GM19395 (cell line): ENCODE data around the gene EXOSC10.
"Not testable (repeated sequence)": the region's sequence is repeated elsewhere in the genome, so short reads cannot be mapped to it uniquely, and the experiment has no call there.

Source experiments
- ATAC-seq: cut with Tn5 transposase; IDR thresholded peaks from one replicate; pipeline ENCODE4 v1.9.1; 2021; ENCODE audit warnings: mild to moderate bottlenecking, moderate library complexity; ENCODE audit not compliant: unreplicated experiment

Gene EXOSC10

GRCh38 chr1:11045428-11046269, 54.0 kb downstream of the EXOSC10 start:
- no peak for ATAC-seq

GRCh38 chr1:11044849-11045427, 54.7 kb downstream of the EXOSC10 start:
- no peak for ATAC-seq

GRCh38 chr1:11044086-11044848, 55.4 kb downstream of the EXOSC10 start:
- ATAC-seq: no peak

GRCh38 chr1:11042995-11043874, 56.4 kb downstream of the EXOSC10 start:
- ATAC-seq: no peak

- no peak for ATAC-seq
These were observed 57.6 kb downstream of the EXOSC10 start for GRCh38 chr1:11042065-11042464.

GRCh38 chr1:11041048-11041447, 58.6 kb downstream of the EXOSC10 start:
- ATAC-seq: no peak

DNA sequence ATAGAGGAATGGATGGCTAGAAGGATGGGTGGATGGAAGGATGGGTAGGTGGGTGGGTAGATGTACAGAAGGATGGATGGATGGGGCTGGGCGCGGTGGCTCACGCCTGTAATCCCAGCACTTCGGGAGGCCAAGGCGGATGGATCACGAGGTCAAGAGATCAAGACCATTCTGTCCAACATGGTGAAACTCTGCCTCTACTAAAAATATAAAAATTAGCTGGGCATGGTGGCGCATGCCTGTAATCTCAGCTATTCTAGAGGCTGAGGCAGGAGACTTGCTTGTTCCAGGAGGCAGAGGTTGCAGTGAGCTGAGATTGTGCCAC, 59.6 kb downstream of the EXOSC10 start:
- not testable (repeated sequence) for ATAC-seq

- no peak for ATAC-seq
These were observed 60.1 kb downstream of the EXOSC10 start for GRCh38 chr1:11039351-11040104.

GRCh38 chr1:11037740-11038182, 61.9 kb downstream of the EXOSC10 start:
- ATAC-seq: no peak

DNA sequence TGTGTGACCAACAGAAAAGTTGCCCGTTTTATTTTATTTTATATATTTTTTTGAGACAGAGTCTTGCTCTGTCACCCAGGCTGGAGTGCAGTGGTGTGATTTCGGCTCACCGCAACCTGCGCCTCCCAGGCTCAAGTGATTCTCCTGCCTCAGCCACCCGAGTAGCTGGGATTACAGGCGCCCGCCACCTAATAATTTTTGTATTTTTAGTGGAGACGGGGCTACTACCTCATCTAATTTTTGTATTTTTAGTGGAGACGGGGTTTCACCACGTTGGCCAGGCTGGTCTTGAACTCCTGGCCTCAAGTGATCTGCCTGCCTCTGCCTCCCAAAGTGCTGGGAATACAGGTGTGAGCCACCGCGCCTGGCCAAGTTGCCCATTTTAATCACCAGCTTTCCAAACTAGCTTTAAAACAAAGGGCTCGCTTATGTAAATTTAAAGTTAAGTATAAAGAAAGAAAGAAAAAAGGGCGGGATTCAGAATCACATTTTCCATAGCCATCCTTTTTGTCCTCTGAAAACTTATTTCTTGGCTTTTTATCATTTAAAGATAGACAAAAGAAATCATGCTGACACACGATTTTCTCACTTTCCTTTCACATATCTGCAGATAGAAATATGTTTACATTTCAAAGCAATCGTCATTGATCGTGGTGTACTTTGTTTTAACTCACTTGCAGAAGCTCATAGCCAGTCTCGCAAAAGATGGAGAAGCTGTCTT, 62.5 kb downstream of the EXOSC10 start:
- not testable (repeated sequence) for ATAC-seq

DNA sequence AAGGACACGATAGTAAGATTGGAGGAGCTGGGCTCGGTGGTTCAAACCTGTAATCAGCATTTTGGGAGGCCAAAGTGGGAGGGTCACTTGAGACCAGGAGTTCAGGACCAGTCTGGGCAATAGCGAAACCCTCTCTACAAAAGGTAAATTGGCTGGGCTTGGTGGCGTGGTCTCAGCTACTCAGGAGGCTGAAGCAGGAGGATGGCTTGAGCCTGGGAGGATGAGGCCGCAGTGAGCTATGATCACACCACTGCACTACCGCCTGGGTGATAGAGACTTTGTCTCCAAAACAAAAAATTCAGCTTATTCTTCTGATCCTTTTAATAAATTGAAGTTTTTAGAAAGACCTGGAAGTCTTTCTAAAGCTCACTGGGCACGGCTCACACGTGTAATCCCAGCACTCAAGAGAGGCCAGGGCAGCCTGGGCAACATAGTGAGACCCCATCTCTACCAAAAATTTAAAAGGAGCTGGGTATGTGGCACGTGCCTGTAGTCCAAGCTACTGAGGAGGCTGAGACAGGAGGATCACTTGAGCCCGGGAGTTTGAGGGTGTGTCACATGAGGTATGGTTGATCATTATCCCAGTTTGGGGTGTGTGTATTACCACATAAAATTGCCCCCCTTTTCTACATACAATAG, 67.9 kb downstream of the EXOSC10 start:
- ATAC-seq: no peak

GRCh38 chr1:11030865-11031264, 68.8 kb downstream of the EXOSC10 start:
- ATAC-seq: no peak

DNA sequence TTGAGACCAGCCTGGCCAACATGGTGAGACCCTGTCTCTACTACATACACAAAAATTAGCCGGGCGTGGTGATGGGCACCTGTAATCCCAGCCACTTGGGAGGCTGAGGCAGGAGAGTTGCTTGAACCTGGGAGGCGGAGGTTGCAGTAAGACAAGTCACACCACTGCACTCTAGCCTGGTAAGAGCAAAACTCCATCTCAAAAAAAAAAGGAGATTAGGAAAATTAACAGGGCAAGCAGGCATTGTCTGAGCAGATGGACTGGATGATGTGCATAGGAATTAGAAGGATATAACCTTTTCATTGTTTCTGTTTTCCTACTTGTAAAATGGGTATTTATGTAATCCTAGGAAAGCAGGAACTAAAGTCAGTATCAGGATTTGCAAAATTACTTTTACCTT, 71.7 kb downstream of the EXOSC10 start:
- ATAC-seq: no peak

DNA sequence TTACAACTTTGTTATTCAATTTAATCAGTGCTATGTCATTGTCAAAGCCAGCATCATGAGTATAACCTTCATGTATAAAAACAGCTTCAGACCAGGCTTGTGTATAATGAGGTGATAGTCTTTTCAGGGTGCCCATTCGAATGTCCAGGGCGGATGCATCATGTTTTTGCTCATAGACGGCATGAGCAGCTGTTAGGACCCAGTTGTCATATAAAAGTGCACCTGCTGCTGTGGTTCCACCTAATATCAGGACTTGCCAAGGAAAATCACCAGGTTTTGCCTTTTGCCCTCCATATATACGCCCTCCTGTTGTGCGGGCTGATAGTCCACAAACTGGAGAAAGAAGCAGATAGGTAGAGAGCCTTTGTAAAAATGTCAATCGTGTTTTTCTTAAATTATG, 72.4 kb downstream of the EXOSC10 start:
- no peak for ATAC-seq

- ATAC-seq: no peak
These were observed 72.8 kb downstream of the EXOSC10 start for GRCh38 chr1:11026903-11027302.

- no peak for ATAC-seq
These were observed 73.6 kb downstream of the EXOSC10 start for GRCh38 chr1:11026052-11026451.

DNA sequence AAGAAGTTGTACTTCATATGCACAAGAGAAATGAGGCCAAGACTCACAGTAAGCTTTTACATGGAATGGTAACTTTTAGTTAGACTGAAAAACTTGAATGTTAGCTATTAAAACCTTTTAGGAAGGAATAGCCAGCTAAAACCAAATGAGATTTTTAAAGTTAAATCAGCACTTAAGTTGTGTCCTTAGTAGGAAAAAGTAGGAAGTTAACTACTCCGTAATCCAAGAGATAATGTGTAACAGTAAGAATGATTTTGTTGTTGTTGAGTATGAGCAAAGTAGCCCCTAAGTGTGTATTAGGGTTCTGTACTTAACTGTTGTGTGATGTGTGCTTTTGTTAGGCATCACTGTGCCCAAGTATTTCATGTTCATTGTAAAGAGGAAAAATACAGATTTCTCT, 74.1 kb downstream of the EXOSC10 start:
- ATAC-seq: no peak

- ATAC-seq: no peak
These were observed 74.8 kb downstream of the EXOSC10 start for GRCh38 chr1:11024874-11025203.
